Urinary bladder (tissue), 2 donors: ENCODE data around the gene OR4C6. TPM values are rescaled to one million over a fixed set of nuclear protein-coding genes. Genes with fewer than 3 reads are reported as not detected.

Experiments
- polyA plus RNA-seq: library from polyadenylated mRNA; stranded (reverse); fragments of 200-250 nt; gene quantifications from one replicate; pipeline ENCODE4 v1.2.3, GENCODE V29; 2013
- total RNA-seq: library from RNA; depleted of rRNA; stranded (reverse); fragments of >200 nt; gene quantifications from one replicate; pipeline ENCODE4 v1.2.3, GENCODE V29; 2014
- donor health status: healthy.

Gene OR4C6
- total and polyA plus RNA-seq, 2 donors = not detected

Other genes with a start within 250 kb of the OR4C6 start
- gene OR4C15, start 107.7 kb upstream of the OR4C6 start, total RNA-seq = not detected
- gene OR4C15, start 107.7 kb upstream of the OR4C6 start, polyA plus RNA-seq = not detected
- not detected for gene OR4C16, start 90.1 kb upstream of the OR4C6 start, total RNA-seq
- gene OR4C16, start 90.1 kb upstream of the OR4C6 start, polyA plus RNA-seq = not detected
- not detected for gene OR4C11, start 54.6 kb upstream of the OR4C6 start, total RNA-seq
- gene OR4C11, start 54.6 kb upstream of the OR4C6 start, polyA plus RNA-seq = not detected
- not detected for gene OR4P4, start 27.1 kb upstream of the OR4C6 start, total RNA-seq
- gene OR4P4, start 27.1 kb upstream of the OR4C6 start, polyA plus RNA-seq = not detected
- not detected for gene OR4S2, start 13.9 kb upstream of the OR4C6 start, total RNA-seq
- not detected for gene OR4S2, start 13.9 kb upstream of the OR4C6 start, polyA plus RNA-seq
- not detected for gene OR5D13, start 111.2 kb downstream of the OR4C6 start, total RNA-seq
- not detected for gene OR5D13, start 111.2 kb downstream of the OR4C6 start, polyA plus RNA-seq
- gene OR5D14, start 133.4 kb downstream of the OR4C6 start, total RNA-seq = not detected
- not detected for gene OR5D14, start 133.4 kb downstream of the OR4C6 start, polyA plus RNA-seq
- not detected for gene OR5L1, start 149.2 kb downstream of the OR4C6 start, total RNA-seq
- not detected for gene OR5L1, start 149.2 kb downstream of the OR4C6 start, polyA plus RNA-seq
- gene OR5D18, start 157.4 kb downstream of the OR4C6 start, total RNA-seq = not detected
- gene OR5D18, start 157.4 kb downstream of the OR4C6 start, polyA plus RNA-seq = not detected
- not detected for gene OR5L2, start 165.0 kb downstream of the OR4C6 start, total RNA-seq
- not detected for gene OR5L2, start 165.0 kb downstream of the OR4C6 start, polyA plus RNA-seq
- not detected for gene OR5D16, start 176.6 kb downstream of the OR4C6 start, total RNA-seq
- not detected for gene OR5D16, start 176.6 kb downstream of the OR4C6 start, polyA plus RNA-seq
- not detected for gene TRIM51, start 221.1 kb downstream of the OR4C6 start, total RNA-seq
- gene TRIM51, start 221.1 kb downstream of the OR4C6 start, polyA plus RNA-seq = not detected